GM20431 (cell line): Measurements from ENCODE around the gene C16orf74.

ENCODE experiments used
- in situ Hi-C: fragments of 300-500 bp; cut with MseI, MboI; formaldehyde crosslinking; loops from one replicate; pipeline ENCODE4 v1.15.0; 2020; ENCODE audit warnings: low sequenced_read_pairs; ENCODE audit not compliant: unreplicated experiment

C16orf74 gene

DNA sequence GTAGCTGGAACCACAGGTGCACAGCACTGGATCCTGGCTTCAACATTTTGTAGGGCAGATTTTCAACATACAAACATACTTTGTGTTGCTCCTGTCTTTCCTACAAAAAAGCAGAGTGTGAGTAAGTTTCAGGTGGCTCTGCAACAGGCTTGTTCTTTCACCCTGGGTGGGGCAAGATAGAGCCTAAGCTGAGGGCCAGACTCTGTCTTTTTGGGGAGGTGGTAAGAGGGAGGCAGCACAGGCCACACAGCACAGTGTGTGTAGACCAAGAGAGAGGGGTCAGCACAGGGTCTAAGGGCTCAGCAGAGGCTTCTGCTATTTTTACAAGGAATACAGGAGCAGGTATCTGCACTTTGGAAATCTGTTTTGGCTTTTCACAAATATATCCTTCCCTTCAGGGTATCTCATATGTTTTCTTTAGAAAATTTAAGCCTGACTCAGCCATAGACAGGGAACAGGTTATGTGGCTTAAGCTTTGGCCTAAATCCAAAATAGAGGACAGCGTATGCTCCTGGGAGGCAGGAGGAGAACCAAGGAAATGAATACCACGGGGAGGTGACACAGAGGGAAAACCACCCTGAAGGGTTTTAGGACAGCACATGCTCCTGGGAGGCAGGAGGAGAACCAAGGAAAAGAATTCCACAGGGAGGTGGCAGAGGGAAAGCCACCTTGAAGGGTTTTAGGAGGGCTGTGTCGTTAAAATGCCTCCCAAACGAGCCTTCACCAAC, 26.9 kb upstream of the C16orf74 start:
- in situ Hi-C loops: no loop called here

- in situ Hi-C loops: no loop called here
Measured at GRCh38 chr16:85774811-85775210, 23.9 kb upstream of the C16orf74 start.

GRCh38 chr16:85774136-85774535, 23.2 kb upstream of the C16orf74 start:
- in situ Hi-C loops: no loop called here

DNA sequence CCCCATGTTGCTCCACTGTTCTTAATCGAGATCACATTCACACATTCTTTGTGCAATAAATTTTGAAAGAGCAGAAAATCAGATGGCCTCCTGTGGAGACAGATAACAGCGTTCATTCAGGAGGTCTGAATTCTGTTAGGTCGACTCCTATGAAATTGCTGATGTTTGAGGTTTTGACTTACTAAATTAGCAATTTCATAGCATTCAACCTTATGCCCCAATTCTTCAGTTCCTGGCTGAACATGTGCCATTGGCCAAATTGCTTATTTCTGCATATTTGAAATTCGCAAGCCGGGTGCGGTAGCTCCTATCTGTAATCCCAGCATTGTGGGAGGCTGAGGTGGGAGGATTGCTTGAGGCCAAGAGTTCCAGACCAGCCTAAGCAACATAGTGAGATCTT, 22.1 kb upstream of the C16orf74 start:
- in situ Hi-C loops: no loop called here

- in situ Hi-C loops: no loop called here
Measured at GRCh38 chr16:85770741-85771140, 19.8 kb upstream of the C16orf74 start.

GRCh38 chr16:85768199-85768598, 17.3 kb upstream of the C16orf74 start:
- in situ Hi-C loops: no loop called here

DNA sequence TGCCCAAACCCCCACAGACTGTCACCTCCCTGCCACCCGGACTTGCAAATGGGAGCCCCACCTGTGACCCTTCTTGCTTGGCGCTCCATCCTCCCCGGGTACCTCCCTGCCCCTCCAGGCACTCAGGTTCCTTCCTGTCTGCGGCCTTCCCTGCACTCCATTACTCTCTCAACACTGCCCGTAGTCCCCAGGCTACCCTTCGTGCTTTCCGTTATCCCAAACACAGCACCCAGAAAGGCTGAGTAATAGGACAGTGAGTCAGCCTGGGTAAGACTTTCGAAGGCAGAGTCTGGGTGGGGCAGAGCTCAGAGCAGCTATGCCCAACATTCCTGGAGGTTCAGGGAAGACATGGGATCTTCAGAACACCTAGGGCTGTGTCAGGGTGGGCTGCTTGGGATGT, 16.6 kb upstream of the C16orf74 start:
- in situ Hi-C loops: no loop called here

GRCh38 chr16:85765767-85766166, 14.9 kb upstream of the C16orf74 start:
- in situ Hi-C loops: no loop called here

GRCh38 chr16:85765211-85765610, 14.3 kb upstream of the C16orf74 start:
- in situ Hi-C loops: no loop called here

DNA sequence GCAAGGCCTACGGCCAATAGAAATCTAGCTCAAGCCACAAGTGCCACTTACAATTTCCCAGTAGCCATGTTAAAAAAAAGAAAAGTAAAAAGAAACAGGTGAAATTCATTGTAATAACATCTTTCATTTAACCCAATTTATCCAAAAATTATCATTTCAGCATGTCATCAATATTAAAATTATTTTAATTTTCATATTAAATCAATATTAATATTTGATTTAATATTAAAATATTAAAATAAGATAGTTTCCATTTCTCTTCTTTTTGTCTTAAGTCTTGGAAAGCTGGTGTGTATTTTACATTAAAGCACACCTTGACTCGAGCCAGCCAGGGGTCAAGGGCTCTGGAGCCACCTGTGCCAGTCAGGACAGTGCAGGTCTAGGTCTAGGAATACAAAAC, 12.7 kb upstream of the C16orf74 start:
- in situ Hi-C loops: no loop called here

DNA sequence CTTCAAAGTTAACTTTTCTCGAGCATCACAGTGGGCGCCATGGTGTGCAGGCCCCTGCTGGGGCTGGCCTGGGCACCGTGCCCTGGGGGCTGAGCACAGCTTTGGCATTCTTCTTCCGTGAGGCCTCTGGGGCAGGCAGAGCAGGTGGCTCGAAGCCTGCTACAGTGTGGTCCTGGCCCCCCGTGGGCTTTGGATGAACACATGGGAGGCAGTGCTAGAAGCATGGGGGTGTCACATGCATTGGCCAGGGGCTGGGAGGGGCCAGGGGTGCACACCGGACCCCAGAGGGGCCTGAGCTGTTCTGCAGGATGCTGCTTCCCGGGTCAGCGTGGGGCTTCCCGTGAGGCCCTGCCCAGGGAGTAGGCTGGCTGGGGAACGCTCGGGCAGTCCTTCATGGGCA, 12.1 kb upstream of the C16orf74 start:
- in situ Hi-C loops: no loop called here

- in situ Hi-C loops: no loop called here
Measured at GRCh38 chr16:85761861-85762260, 11.0 kb upstream of the C16orf74 start.

- in situ Hi-C loops: no loop called here
Measured at GRCh38 chr16:85759631-85760419, 8.9 kb upstream of the C16orf74 start.

DNA sequence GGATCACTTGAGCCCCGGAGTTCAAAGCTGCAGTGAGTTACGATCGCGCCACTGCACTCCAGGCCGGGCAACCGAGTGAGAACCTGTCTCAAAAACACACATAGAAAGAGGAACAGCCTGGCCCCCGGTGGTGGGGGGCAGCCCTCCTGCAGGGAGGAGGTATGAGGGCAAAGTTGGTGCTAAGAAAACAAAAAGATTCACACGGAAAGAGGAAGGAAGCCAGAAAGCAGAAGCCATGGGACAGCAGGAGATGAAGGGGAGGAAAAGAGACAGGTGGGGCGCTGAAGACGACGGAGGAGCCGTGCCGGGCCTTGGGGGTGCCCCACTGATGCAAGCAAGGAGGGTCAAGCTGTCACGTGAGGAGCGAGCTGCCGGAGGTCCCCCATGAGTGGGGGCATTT, 8.2 kb upstream of the C16orf74 start:
- in situ Hi-C loops: no loop called here

- in situ Hi-C loops: no loop called here
Measured at GRCh38 chr16:85757341-85757822, 6.5 kb upstream of the C16orf74 start.

GRCh38 chr16:85755929-85756768, 5.3 kb upstream of the C16orf74 start:
- in situ Hi-C loops: no loop called here

DNA sequence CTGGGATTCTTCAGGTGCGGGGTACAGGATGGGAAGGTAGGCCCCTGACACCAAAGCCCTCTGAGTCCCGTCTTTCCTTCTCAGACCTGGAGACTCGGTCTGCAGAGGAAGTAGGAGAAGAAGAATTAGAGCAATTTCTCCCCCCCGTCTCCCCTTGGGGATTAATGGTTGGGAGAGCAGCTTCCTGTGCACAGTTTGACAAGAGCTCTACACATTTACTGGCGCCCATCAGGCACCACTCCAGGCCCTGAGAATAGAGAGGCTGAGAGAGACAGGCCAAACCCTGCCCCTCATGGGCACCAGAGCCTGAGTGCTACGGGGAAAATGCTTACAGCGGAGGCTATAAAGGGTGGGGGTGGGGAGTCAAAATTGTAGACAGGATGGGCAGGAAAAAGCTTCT, 3.5 kb upstream of the C16orf74 start:
- in situ Hi-C loops: no loop called here

DNA sequence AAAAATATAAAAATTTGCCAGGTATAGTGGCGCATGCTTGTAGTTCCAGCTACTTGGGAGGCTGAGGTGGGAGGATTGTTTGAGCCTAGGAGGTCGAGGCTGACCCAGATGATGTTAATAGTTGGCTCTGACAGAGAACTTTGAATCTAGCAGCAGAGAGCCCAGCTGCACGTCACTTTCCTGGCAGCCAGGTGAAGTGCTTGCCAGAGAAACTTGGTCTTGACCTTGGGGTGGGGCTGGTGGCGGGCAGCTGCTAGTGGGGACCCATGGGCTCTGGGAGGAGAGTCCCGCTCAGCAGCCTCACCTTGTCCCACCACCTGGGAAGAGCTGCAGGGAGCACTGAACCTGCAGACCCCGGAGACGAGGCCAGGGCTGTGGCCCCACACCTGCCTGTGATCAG, 3.1 kb upstream of the C16orf74 start:
- in situ Hi-C loops: no loop called here

DNA sequence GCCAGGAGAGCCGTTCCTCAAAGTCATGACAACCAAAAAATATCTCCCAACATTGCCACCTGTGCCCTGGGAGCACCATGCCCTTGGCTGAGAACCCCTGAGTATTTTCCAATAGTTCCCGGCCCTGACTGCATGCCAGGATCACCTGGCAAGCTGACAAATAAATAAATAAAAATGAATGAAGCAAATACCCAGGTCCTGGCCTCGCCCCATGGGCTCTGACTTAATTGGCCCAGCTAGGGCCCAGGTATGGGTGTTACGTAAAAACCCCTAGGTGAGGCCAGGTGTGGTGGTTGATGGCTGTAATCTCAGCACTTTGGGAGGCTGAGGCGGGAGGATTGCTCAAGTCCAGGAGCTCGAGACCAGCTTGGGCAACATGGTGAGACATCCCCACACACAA, 2.7 kb upstream of the C16orf74 start:
- in situ Hi-C loops: no loop called here

DNA sequence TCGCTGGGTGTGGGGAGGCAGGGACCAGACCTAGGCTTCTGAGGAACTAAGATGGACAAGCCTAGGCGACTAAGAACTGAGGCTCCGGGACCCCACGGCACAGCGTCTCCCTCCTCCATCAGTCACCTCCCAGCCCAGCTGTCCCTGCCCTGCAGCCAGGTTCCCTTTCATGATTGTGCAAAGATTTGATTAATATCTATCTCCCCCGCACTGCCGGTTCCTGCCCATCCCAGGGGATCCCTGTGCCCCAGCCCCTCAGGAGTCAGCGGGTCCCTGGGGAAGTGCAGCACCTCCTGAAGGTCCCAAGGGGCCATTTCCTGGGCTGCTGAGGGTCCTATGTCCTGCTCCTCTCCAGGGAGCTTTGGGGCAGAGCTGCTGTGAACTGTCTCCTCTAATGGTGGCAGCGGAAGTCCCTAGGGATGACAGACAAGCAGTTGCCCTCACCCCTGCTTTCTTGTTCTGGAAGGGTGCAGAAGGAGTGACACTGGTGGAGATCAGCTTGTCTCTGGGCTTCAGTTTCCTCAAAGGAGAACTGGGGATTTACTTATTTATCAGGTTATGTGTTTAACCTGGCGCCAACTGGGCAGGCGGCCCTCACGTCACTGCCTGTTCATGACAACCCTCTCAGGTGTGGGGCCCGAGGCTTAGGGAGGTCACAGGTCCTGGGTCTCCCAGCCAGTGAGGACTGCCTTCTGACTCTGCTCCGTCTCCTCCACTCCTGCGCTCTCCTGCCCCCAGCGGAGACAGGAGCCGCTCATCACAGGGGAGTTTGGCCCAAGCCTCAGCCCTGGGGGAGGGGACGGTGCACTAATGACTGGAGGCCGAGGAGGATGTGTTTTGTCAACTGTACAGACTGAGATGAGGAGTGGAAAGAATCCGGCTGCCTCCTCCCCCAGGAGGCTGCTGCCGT, 1.9 kb upstream of the C16orf74 start:
- in situ Hi-C loops: no loop called here
